PC-9 (cell line): ENCODE data around the gene TP53I11. TPM values are rescaled to one million over a fixed set of nuclear protein-coding genes. Genes with fewer than 3 reads are reported as not detected.

Experiments
- BruUV-seq: library from RNA; stranded (reverse); fragments of 400-500 nt; replicated peaks from 2 replicates; lab custom pipeline; 2021; lab: Mats Ljungman, UMichigan
- CTCF ChIA-PET: fragments of 300-600 bp; sonication (Branson Sonifier 250); formaldehyde crosslinking; loops from one replicate; lab custom pipeline; 2022; ENCODE audit warnings: antibody characterized with exemption; lab: Charles Lee
- POLR2A ChIA-PET: fragments of 300-600 bp; sonication (Branson Sonifier 250); formaldehyde crosslinking; loops from one replicate; lab custom pipeline; 2022; ENCODE audit warnings: antibody characterized with exemption; ENCODE audit not compliant: unreplicated experiment; lab: Charles Lee
- DNase-seq, 2 experiments: peaks; one replicate each; pipeline versions ENCODE4 v3.0.0 to v3.0.0-alpha.2; 2015 to 2022; ENCODE audit warnings: mixed read lengths in 1 of 2
- H2AFZ ChIP-seq: fragments of 200-600 bp; sonication (generic); 2 replicates; pipeline ENCODE4 v1.8.1; 2017; ENCODE audit warnings: antibody characterized with exemption
- H3F3A ChIP-seq: fragments of 200-600 bp; sonication (generic); 2 replicates; pipeline ENCODE4 v1.8.1; 2017; ENCODE audit warnings: antibody characterized with exemption, mild to moderate bottlenecking, low read depth; ENCODE audit not compliant: insufficient read depth
- H3K27ac ChIP-seq: fragments of 200-600 bp; sonication (generic); 2 replicates; pipeline ENCODE4 v1.6.1; 2016; ENCODE audit warnings: mixed run types
- H3K27me3 ChIP-seq: fragments of 200-600 bp; sonication (generic); 2 replicates; pipeline ENCODE4 v1.6.1; 2016; ENCODE audit warnings: low read depth, mixed run types; ENCODE audit not compliant: insufficient read depth
- H3K36me3 ChIP-seq: fragments of 200-600 bp; sonication (generic); 2 replicates; pipeline ENCODE4 v1.6.1; 2016; ENCODE audit warnings: low read depth, mixed run types
- H3K4me1 ChIP-seq: fragments of 200-600 bp; sonication (generic); replicated peaks from 2 replicates; pipeline ENCODE4 v1.6.1; 2016; ENCODE audit warnings: mixed run types; ENCODE audit not compliant: insufficient read depth
- H3K4me2 ChIP-seq: fragments of 200-600 bp; sonication (generic); 2 replicates; pipeline ENCODE4 v1.6.1; 2017; ENCODE audit warnings: mixed run types
- H3K4me3 ChIP-seq: fragments of 200-600 bp; sonication (generic); 2 replicates; pipeline ENCODE4 v1.6.1; 2016; ENCODE audit warnings: mixed run types
- H3K79me2 ChIP-seq: fragments of 200-600 bp; sonication (generic); 2 replicates; pipeline ENCODE4 v1.6.1; 2017; ENCODE audit warnings: low read depth, mixed run types
- H3K9me2 ChIP-seq: fragments of 200-600 bp; sonication (generic); 2 replicates; pipeline ENCODE4 v1.8.1; 2017; ENCODE audit warnings: mild to moderate bottlenecking; ENCODE audit not compliant: insufficient read depth
- H3K9me3 ChIP-seq: fragments of 200-600 bp; sonication (generic); 2 replicates; pipeline ENCODE4 v1.8.1; 2016; ENCODE audit warnings: low read depth; ENCODE audit not compliant: insufficient read depth
- H4K20me1 ChIP-seq: fragments of 200-600 bp; sonication (generic); 2 replicates; pipeline ENCODE4 v1.8.1; 2017; ENCODE audit not compliant: insufficient read depth
- EZH2 ChIP-seq: fragments of 200-600 bp; sonication (generic); IDR thresholded peaks from 2 replicates; pipeline ENCODE4 v1.8.0; 2017; ENCODE audit warnings: antibody characterized with exemption, low read depth
- intact Hi-C: fragments of 100-400 bp; cut with micrococcal nuclease; formaldehyde crosslinking; loops from one replicate; pipeline ENCODE4 v1.10.0; 2022; ENCODE audit not compliant: unreplicated experiment
- total RNA-seq: library from RNA; stranded (reverse); gene quantifications from 2 replicates; pipeline ENCODE4 v1.2.3, GENCODE V29; 2021
- TF ChIP-seq, protein P1 (sequence below): fragments of 200-600 bp; sonication (generic); conservative IDR thresholded peaks from 2 replicates; pipeline ENCODE4 v1.6.1; 2017; ENCODE audit warnings: mixed run types, antibody characterized with exemption, mild to moderate bottlenecking, moderate library complexity

The TP53I11 gene
- total RNA-seq, 1 experiment from 2014 or later, result 0.46 TPM

DNA sequence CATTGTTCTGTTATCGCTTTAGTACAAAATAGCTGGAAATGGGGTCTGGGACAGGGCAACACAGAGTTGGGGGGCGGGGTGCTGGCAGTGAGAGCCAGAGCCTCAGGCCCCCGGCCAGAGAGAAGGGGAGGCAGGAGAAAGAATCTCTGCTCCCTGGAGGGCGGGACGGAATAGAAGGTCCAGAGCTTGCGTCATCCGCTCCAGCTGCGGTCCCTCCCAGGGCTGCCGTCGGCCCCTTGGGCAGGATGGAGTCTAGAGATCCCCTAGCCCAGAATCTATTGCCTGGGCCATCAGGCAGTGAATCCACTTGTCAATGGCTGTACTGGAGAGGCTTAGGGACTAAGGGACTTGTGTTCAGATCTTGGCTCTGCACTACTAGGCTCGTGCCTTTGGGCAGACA, 5.0 kb downstream of the TP53I11 start:
- DNase-seq, result no peak
- no TSS peak for BruUV-seq
- Histone ChIP-seq H3K4me3 (no peak overlapping the region), H3F3A (no peaks in the 10 kb centered on the region), H3K4me1 (no peaks in the 10 kb centered on the region), H3K36me3 (no peaks in the 10 kb centered on the region), H3K27me3 (no peaks in the 10 kb centered on the region), H4K20me1 (no peaks in the 10 kb centered on the region; the same call in 1 of the 2 replicates), H3K79me2 (no peaks in the 10 kb centered on the region), H3K4me2 (no peak overlapping the region), H3K9me3 (no peaks in the 10 kb centered on the region), H3K9me2 (no peaks in the 10 kb centered on the region), H3K27ac (no peak overlapping the region), H2AFZ (no peak overlapping the region)
- CTCF ChIA-PET, result no interaction called here
- intact Hi-C loops, result no loop called here
- TF ChIP-seq, protein P1, sequence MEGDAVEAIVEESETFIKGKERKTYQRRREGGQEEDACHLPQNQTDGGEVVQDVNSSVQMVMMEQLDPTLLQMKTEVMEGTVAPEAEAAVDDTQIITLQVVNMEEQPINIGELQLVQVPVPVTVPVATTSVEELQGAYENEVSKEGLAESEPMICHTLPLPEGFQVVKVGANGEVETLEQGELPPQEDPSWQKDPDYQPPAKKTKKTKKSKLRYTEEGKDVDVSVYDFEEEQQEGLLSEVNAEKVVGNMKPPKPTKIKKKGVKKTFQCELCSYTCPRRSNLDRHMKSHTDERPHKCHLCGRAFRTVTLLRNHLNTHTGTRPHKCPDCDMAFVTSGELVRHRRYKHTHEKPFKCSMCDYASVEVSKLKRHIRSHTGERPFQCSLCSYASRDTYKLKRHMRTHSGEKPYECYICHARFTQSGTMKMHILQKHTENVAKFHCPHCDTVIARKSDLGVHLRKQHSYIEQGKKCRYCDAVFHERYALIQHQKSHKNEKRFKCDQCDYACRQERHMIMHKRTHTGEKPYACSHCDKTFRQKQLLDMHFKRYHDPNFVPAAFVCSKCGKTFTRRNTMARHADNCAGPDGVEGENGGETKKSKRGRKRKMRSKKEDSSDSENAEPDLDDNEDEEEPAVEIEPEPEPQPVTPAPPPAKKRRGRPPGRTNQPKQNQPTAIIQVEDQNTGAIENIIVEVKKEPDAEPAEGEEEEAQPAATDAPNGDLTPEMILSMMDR, result no peak
- TF ChIP-seq EZH2, result no peak
- POLR2A ChIA-PET, result no interaction called here

DNA sequence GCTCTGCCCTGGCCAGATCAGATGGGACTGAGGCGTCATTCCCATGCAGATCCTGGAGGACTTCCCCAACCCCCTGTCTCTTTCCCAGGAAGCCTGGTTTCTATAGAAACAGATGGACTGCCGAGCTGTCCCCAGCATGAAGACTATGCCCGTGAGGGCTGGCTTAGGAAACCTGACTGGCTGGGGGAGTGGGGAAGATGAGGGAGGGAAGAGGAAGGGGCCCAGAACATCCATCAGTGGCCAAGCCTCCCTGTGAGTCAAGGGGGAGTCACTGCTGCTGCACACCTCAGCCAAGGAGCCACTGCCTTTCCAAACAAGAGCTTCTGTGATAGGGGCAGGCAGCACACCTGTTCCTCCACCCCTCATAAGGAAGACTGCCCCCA, 5.8 kb downstream of the TP53I11 start:
- peak in 1 of 2 experiments; percentile 42 for DNase-seq
- H3K9me3 ChIP-seq, result no peaks in the 10 kb centered on the region
- no peak overlapping the region for H3K4me3 ChIP-seq
- no peak overlapping the region for H3K4me2 ChIP-seq
- H3K9me2 ChIP-seq, result no peaks in the 10 kb centered on the region
- H4K20me1 ChIP-seq, result no peaks in the 10 kb centered on the region; the same call in 1 of the 2 replicates
- intact Hi-C loops, result no loop called here
- H2AFZ ChIP-seq, result no peak overlapping the region
- H3K27ac ChIP-seq, result no peak overlapping the region
- TF ChIP-seq, protein P1, result no peak
- no peak for TF ChIP-seq EZH2
- no peaks in the 10 kb centered on the region for H3F3A ChIP-seq
- no peaks in the 10 kb centered on the region for H3K27me3 ChIP-seq
- no peaks in the 10 kb centered on the region for H3K36me3 ChIP-seq
- ChIA-PET POLR2A (no interaction called here), CTCF (no interaction called here)
- BruUV-seq, result no TSS peak
- H3K79me2 ChIP-seq, result no peaks in the 10 kb centered on the region
- no peaks in the 10 kb centered on the region for H3K4me1 ChIP-seq

DNA sequence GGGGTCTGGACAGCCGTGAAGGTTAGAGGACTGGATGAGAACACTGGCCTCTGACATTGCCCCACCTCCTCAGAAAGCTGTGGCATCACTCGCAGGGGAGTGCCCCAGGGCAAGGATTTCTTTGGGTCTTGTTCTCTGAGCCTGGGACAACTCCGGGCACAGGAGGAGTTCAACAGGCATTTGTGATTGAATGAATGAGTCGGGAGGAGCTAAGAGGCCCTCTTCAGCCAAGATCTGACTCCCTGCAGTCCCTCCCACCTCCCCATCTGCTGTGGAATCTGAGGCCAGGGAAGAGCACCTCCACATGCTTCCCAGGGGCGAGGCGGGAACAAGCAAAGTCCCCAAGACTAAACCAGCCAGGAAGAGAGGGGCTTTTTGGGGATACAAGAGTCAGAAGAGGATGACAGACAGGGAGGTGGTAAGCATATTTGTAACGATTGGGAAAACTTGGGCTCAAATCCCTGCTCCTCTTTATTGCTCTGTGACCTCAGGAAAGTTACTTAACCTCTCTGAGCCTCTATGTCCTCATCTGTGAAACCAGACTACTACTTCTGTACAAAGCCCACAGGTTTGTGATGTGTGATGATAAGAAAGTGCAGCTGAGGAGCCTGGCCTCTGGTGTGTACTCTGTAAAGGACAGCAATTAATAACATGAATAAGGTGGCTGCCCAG, 6.4 kb downstream of the TP53I11 start:
- intact Hi-C loops, result no loop called here
- TF ChIP-seq, protein P1, result no peak
- Histone ChIP-seq H3K36me3 (no peaks in the 10 kb centered on the region), H3F3A (no peaks in the 10 kb centered on the region), H3K9me3 (no peaks in the 10 kb centered on the region), H3K4me3 (no peak overlapping the region), H3K79me2 (no peaks in the 10 kb centered on the region), H3K4me2 (no peak overlapping the region), H2AFZ (no peak overlapping the region), H3K4me1 (no peaks in the 10 kb centered on the region), H3K9me2 (no peaks in the 10 kb centered on the region), H3K27me3 (no peaks in the 10 kb centered on the region), H3K27ac (no peak overlapping the region), H4K20me1 (no peaks in the 10 kb centered on the region; the same call in 1 of the 2 replicates)
- DNase-seq, result no peak
- no TSS peak for BruUV-seq
- ChIA-PET POLR2A (no interaction called here), CTCF (no interaction called here)
